Measurements from ENCODE around the gene PFDN4.
"Not testable (repeated sequence)": the region's sequence is repeated elsewhere in the genome, so short reads cannot be mapped to it uniquely, and the experiment has no call there.

PFDN4 gene

GRCh38 chr20:54204063-54204462 lies 3.8 kb upstream of the PFDN4 start:
- no peak for DNase-seq

- no peak for DNase-seq
Measured at GRCh38 chr20:54204481-54204880, 3.4 kb upstream of the PFDN4 start.

- no peak for DNase-seq
Measured at GRCh38 chr20:54205450-54205849, 2.4 kb upstream of the PFDN4 start.

- no peak for DNase-seq
Measured at GRCh38 chr20:54207053-54207742, 689 bp upstream of the PFDN4 start.

- no peak for DNase-seq
Measured at GRCh38 chr20:54208548-54209176, 775 bp downstream of the PFDN4 start.

GRCh38 chr20:54209216-54209813 lies 1.4 kb downstream of the PFDN4 start:
- no peak for DNase-seq

GRCh38 chr20:54212226-54212625 lies 4.3 kb downstream of the PFDN4 start:
- no peak for DNase-seq

GRCh38 chr20:54212871-54213270 lies 5.0 kb downstream of the PFDN4 start:
- no peak for DNase-seq

GRCh38 chr20:54214566-54214965 lies 6.7 kb downstream of the PFDN4 start:
- DNase-seq: no peak

- no peak for DNase-seq
Measured at GRCh38 chr20:54215157-54215789, 7.4 kb downstream of the PFDN4 start.

- DNase-seq: no peak
Measured at GRCh38 chr20:54217762-54218161, 9.9 kb downstream of the PFDN4 start.

- no peak for DNase-seq
Measured at GRCh38 chr20:54218470-54218869, 10.6 kb downstream of the PFDN4 start.

GRCh38 chr20:54219751-54220426 lies 12.0 kb downstream of the PFDN4 start:
- DNase-seq: no peak

- DNase-seq: no peak
Measured at GRCh38 chr20:54220722-54221121, 12.8 kb downstream of the PFDN4 start.

- no peak for DNase-seq
Measured at GRCh38 chr20:54221353-54221752, 13.5 kb downstream of the PFDN4 start.

GRCh38 chr20:54221996-54222890 lies 14.4 kb downstream of the PFDN4 start:
- DNase-seq: no peak

- no peak for DNase-seq
Measured at GRCh38 chr20:54223285-54223684, 15.4 kb downstream of the PFDN4 start.

- no peak for DNase-seq
Measured at GRCh38 chr20:54223751-54224150, 15.9 kb downstream of the PFDN4 start.

- DNase-seq: not testable (repeated sequence)
Measured at GRCh38 chr20:54224642-54225041, 16.8 kb downstream of the PFDN4 start.

- no peak for DNase-seq
Measured at GRCh38 chr20:54227241-54227640, 19.4 kb downstream of the PFDN4 start.

GRCh38 chr20:54227751-54228150 lies 19.9 kb downstream of the PFDN4 start:
- DNase-seq: no peak

- no peak for DNase-seq
Measured at GRCh38 chr20:54228841-54229240, 21.0 kb downstream of the PFDN4 start.

Data from CD4-positive, alpha-beta T cell treated with Interferon gamma for 1 hour (primary cell).